GM18499 (cell line): Measurements from ENCODE around the gene PTCRA.
"Not testable (repeated sequence)": the region's sequence is repeated elsewhere in the genome, so short reads cannot be mapped to it uniquely, and the experiment has no call there.

Experiments
- ATAC-seq: cut with Tn5 transposase; IDR thresholded peaks from one replicate; pipeline ENCODE4 v1.9.1; 2021; ENCODE audit warnings: moderate number of reproducible peaks; ENCODE audit not compliant: insufficient read depth, unreplicated experiment

PTCRA gene

GRCh38 chr6:42915732-42916131 lies at the start of gene PTCRA:
PTCRA (plus strand) TSS chr6:42916053; CDS start chr6:42916070, 17 bp downstream.
- no peak for ATAC-seq

- ATAC-seq: no peak
Measured at GRCh38 chr6:42870145-42870936, 45.5 kb upstream of the PTCRA start.

- no peak for ATAC-seq
Measured at GRCh38 chr6:42871711-42872110, 44.1 kb upstream of the PTCRA start.

- no peak for ATAC-seq
Measured at GRCh38 chr6:42873313-42873712, 42.5 kb upstream of the PTCRA start.

GRCh38 chr6:42877695-42878094 lies 38.2 kb upstream of the PTCRA start:
- no peak for ATAC-seq

GRCh38 chr6:42879372-42880239 lies 36.2 kb upstream of the PTCRA start, which contains the start of gene RPL7L1:
RPL7L1 (plus strand) TSS chr6:42879616; CDS start chr6:42879911, 295 bp downstream.
- ATAC-seq: peak; percentile 69

GRCh38 chr6:42880240-42880817 lies 35.5 kb upstream of the PTCRA start:
- not testable (repeated sequence) for ATAC-seq

- ATAC-seq: not testable (repeated sequence)
Measured at GRCh38 chr6:42880871-42881270, 35.0 kb upstream of the PTCRA start.

- no peak for ATAC-seq
Measured at GRCh38 chr6:42885702-42886101, 30.2 kb upstream of the PTCRA start.

- not testable (repeated sequence) for ATAC-seq
Measured at GRCh38 chr6:42888201-42888600, 27.7 kb upstream of the PTCRA start.

GRCh38 chr6:42889815-42890214 lies 26.0 kb upstream of the PTCRA start:
- ATAC-seq: no peak

GRCh38 chr6:42890311-42891198 lies 25.3 kb upstream of the PTCRA start:
- ATAC-seq: peak; percentile 59

GRCh38 chr6:42891199-42891722 lies 24.6 kb upstream of the PTCRA start:
- ATAC-seq: no peak

GRCh38 chr6:42894041-42894828 lies 21.6 kb upstream of the PTCRA start:
- not testable (repeated sequence) for ATAC-seq

- no peak for ATAC-seq
Measured at GRCh38 chr6:42896178-42896719, 19.6 kb upstream of the PTCRA start.

- ATAC-seq: no peak
Measured at GRCh38 chr6:42898891-42899361, 16.9 kb upstream of the PTCRA start.

GRCh38 chr6:42899871-42900270 lies 16.0 kb upstream of the PTCRA start:
- ATAC-seq: no peak

GRCh38 chr6:42901538-42901957 lies 14.3 kb upstream of the PTCRA start:
- no peak for ATAC-seq
